SJCRH30 (cell line): Measurements from ENCODE around the gene NAXD. TPM values are rescaled to one million over a fixed set of nuclear protein-coding genes. Genes with fewer than 3 reads are reported as not detected.
"Not testable (repeated sequence)": the region's sequence is repeated elsewhere in the genome, so short reads cannot be mapped to it uniquely, and the experiment has no call there.

ENCODE experiments used
- DNase-seq, 2 experiments: peaks; one replicate each; pipeline ENCODE4 v3.0.0-alpha.2; 2015 to 2020
- H3K27ac ChIP-seq: fragments of 250-450 bp; sonication (Bioruptor Pico); 2 replicates; pipeline ENCODE4 v1.5.1; 2020; ENCODE audit warnings: mild to moderate bottlenecking, moderate library complexity
- H3K27me3 ChIP-seq: fragments of 250-450 bp; sonication (Bioruptor Pico); 2 replicates; pipeline ENCODE4 v1.5.1; 2020; ENCODE audit warnings: mild to moderate bottlenecking, moderate library complexity
- H3K36me3 ChIP-seq: fragments of 250-450 bp; sonication (Bioruptor Pico); 2 replicates; pipeline ENCODE4 v1.5.1; 2020; ENCODE audit warnings: mild to moderate bottlenecking, moderate library complexity
- H3K4me1 ChIP-seq: fragments of 250-450 bp; sonication (Bioruptor Pico); 2 replicates; pipeline ENCODE4 v1.5.1; 2020; ENCODE audit warnings: mild to moderate bottlenecking, moderate library complexity
- H3K4me3 ChIP-seq: fragments of 250-450 bp; sonication (Bioruptor Pico); 2 replicates; pipeline ENCODE4 v1.5.1; 2020; ENCODE audit warnings: mild to moderate bottlenecking, moderate library complexity
- H3K9me3 ChIP-seq: fragments of 250-450 bp; sonication (Bioruptor Pico); replicated peaks from 2 replicates; pipeline ENCODE4 v1.5.1; 2020; ENCODE audit warnings: mild to moderate bottlenecking, moderate library complexity
- total RNA-seq: library from RNA; depleted of rRNA; stranded (reverse); fragments of >200 nt; shearing (Covaris generic); gene quantifications from 2 replicates; pipeline ENCODE4 v1.2.3, GENCODE V29; 2014

NAXD gene
- total RNA-seq, 1 experiment from 2014 or later: 19.5 TPM

DNA sequence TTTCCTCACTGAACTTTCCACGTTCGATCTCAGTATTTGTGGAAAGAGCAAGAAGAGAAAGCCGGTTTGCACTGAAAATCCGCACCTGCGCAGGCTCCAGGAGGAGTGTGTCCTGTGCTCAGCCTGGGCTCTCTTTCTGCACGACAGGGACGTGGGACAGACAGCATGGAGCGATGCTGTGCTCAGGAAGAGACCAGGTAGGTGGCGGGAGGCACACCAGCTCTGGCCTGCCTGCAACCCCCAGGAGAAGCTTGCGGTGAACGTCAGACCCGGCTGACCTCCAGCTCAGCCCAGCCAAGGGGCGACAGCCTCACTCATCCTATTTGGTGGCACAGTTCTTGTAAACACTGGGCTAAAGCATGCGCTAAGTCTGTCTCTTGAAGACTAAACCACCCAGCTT is 35.9 kb downstream of the NAXD start:
- Histone ChIP-seq H3K9me3 (no peaks in the 10 kb centered on the region), H3K4me1 (no peaks in the 10 kb centered on the region), H3K36me3 (no peaks in the 10 kb centered on the region), H3K27ac (no peak overlapping the region), H3K27me3 (no peaks in the 10 kb centered on the region), H3K4me3 (no peak overlapping the region)
- DNase-seq: no peak

DNA sequence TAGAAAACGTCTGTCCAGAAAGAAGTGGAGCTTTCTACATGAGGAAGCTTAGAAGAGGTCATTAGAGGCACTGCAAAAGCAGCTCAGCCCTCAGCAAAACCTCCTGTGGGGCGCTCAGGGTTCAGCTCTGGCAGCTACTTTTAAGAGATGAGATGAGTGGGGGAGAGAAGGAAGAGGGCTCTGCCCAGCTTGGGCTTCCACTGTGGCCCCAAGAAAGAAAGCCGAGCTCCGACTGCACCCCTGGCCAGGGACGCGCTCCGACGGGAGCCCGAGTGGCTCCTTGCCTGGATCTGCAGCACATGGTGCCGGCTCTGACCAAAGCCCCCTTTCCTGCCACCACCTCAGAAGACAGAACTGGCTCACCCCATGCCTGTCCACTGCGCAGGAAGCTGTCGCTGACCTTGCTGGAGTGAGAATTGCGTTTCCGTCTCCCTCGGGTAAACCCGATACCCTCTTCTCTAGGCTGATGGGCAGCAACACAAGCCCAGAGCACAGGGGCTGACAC is 36.4 kb downstream of the NAXD start:
- Histone ChIP-seq H3K4me3 (no peak overlapping the region), H3K4me1 (no peaks in the 10 kb centered on the region), H3K36me3 (no peaks in the 10 kb centered on the region), H3K9me3 (no peaks in the 10 kb centered on the region), H3K27me3 (no peaks in the 10 kb centered on the region), H3K27ac (no peak overlapping the region)
- DNase-seq: no peak

DNA sequence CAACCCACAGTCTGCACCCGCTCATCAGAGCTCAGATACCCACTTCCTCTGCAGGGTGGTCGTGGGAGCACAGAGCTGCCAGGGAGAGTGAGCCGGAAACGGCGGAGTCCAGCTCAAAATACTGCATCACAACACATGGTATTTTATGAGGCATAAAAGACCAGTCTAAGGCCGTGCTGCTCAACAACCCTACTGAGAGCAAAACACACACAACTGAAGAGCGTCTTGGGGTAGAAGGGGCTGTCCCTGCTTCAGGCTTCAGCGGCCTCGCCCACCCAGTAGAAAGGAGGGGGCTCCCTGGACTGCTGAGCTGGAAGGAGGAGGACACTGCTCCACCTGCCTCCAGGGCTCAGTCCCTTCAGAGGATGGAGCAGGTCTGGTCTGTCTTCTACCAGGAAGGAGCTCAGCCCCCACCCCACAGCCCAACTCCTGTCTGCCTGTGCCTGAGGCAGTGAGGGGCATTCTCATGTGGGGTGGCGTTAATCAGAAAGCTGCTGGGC is 36.9 kb downstream of the NAXD start:
- Histone ChIP-seq H3K4me1 (no peaks in the 10 kb centered on the region), H3K27me3 (no peaks in the 10 kb centered on the region), H3K4me3 (no peak overlapping the region), H3K9me3 (no peaks in the 10 kb centered on the region), H3K27ac (no peak overlapping the region), H3K36me3 (no peaks in the 10 kb centered on the region)
- no peak for DNase-seq

DNA sequence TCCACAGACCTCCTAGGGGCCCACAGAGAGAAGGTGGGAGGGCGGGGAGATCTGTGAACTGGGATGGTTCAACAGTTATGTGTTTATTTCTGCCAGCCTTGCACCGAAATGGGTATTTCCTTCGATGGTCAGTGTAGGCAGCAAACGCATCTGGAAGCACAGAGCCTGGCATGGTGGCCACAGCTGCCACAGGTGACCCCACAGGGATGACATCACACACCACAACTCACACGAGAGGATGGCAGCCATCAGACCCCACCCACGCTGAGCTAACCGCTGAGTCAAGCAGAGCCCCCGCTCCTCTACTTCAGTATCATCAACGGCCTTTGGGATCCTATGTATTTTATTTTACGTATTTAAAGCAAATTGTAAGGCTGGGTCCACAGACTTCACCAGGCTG is 37.4 kb downstream of the NAXD start:
- Histone ChIP-seq H3K9me3 (no peaks in the 10 kb centered on the region), H3K27ac (no peak overlapping the region), H3K27me3 (no peaks in the 10 kb centered on the region), H3K36me3 (0 out of 2 replicates have a peak, but pooled peaks cover under 1% of the 10 kb centered on the region), H3K4me3 (no peak overlapping the region), H3K4me1 (no peaks in the 10 kb centered on the region)
- DNase-seq: no peak

DNA sequence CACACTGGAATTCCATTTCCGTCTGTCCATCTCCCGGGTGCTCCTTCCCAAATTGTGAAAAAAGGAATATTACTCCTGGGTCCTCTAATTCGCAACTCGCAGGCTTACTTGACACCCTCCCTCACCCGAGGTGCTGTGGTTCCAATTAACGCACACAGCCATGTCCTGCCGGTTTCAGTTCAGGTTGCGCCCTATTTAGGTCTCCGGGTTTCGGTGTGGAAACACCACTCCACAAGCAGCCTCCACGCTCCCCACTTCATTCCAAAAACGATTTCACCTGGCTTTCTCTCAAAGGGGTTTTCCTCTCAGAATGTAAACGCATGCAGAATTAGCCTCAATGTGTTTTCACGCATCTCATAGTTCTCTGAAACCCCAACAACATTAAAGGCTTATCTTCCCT is 37.9 kb downstream of the NAXD start:
- H3K9me3 ChIP-seq: no peaks in the 10 kb centered on the region
- H3K27me3 ChIP-seq: no peaks in the 10 kb centered on the region
- H3K27ac ChIP-seq: no peak overlapping the region
- no peak overlapping the region for H3K4me3 ChIP-seq
- H3K36me3 ChIP-seq: 0 out of 2 replicates have a peak, but pooled peaks cover 5% of the 10 kb centered on the region
- no peaks in the 10 kb centered on the region for H3K4me1 ChIP-seq
- DNase-seq: no peak

DNA sequence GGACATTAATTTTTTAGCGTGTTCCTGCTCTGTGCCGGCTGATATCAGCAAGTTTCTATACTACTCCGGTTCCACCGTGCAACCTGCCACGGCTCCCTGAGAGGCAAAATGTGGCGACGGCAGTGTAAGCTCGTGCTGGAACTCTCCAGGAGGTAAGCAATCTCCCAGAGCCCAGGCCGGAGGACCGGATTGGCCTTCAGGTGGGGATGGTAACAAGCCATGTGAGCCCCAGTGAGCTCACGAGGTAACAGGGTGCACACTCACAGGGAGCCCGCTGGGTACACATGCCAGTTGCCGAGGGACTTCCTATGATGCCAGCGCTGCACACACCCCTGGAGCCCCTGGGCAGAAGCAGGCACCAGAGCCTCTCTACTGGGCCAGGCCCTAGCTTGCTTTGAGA is 38.5 kb downstream of the NAXD start:
- H3K27me3 ChIP-seq: no peaks in the 10 kb centered on the region
- no peaks in the 10 kb centered on the region for H3K9me3 ChIP-seq
- H3K4me1 ChIP-seq: no peaks in the 10 kb centered on the region
- peaks cover 7% of the 10 kb centered on the region; the same call in 1 of the 2 replicates for H3K36me3 ChIP-seq
- DNase-seq: no peak
- no peak overlapping the region for H3K4me3 ChIP-seq
- no peak overlapping the region for H3K27ac ChIP-seq

DNA sequence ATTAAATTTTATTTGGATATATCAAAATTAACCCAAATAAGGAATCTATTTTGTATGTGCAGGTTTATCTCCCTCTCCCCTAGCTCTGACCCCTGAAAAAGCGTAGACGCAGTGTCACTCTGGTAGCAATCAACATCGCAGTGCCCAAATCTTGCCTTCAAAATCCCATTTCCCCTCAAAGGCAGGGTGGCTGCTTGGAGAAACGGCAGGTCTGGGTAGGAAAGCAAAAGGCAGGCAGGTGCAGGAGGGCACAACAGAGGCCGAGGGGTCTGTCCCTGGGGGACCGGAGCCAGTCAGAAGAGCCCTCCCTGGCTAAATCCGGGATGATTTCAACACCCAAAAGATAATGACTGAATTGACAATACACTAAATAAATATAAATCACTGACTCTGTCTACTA is 41.9 kb downstream of the NAXD start:
- Histone ChIP-seq H3K36me3 (peaks cover 27% of the 10 kb centered on the region), H3K9me3 (0 out of 2 replicates have a peak, but pooled peaks cover 10% of the 10 kb centered on the region), H3K4me1 (no peaks in the 10 kb centered on the region), H3K27ac (no peak overlapping the region), H3K4me3 (no peak overlapping the region), H3K27me3 (no peaks in the 10 kb centered on the region)
- no peak for DNase-seq

DNA sequence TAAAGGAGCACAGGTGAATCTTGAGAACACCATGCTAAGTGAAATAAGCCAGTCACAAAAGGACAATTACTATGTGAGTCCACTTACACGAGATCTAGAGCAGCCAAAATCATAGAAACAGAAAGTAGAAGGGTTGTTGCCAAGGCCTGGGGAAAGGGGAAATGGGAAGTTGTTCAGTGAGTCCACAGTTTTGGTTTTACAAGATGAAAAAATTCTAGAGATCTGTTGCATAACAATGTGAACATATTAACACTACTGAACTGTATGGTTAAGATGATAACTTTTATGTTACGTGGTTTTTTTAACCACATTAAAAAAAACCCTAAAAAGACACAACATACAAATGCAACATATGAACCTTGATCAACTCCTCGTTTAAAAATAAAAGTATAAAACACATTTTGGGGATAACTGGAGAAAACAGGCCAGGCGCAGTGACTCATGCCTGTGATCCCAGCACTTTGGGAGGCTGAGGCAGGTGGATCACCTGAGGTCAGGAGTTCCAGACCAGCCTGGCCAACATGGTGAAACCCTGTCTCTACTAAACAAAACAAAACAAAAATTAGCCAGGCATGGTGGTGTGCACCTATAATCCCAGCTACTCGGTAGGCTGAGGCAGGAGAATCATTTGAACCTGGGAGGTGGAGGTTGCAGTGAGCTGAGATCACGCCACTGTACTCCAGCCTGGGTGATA is 43.0 kb downstream of the NAXD start:
- Histone ChIP-seq H3K9me3 (0 out of 2 replicates have a peak, but pooled peaks cover 10% of the 10 kb centered on the region), H3K36me3 (peaks cover 38% of the 10 kb centered on the region)
- H3K27ac ChIP-seq, DNase-seq, H3K4me3 ChIP-seq, H3K27me3 ChIP-seq, H3K4me1 ChIP-seq: not testable (repeated sequence)

DNA sequence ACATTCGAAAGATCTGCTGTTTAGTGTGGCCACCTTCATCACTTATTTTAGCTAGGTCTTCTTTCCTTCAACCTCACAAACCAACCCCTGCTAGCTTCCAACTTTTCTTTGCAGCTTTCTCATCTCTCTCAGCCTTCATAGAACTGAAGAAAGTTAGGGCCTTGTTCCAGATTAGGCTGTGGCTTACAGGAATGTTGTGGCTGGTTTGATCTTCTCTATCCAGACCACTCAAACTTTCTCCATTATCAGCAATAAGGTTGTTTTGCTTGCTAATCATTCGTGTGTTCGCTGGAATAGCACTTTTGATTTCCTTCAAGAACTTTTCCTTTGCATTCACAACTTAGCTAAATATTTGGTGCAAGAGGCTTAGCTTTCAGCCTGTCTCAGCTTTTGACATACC is 45.9 kb downstream of the NAXD start:
- no peak for DNase-seq
- Histone ChIP-seq H3K9me3 (0 out of 2 replicates have a peak, but pooled peaks cover 10% of the 10 kb centered on the region), H3K36me3 (peaks cover 39% of the 10 kb centered on the region), H3K4me3 (no peak overlapping the region), H3K27me3 (no peaks in the 10 kb centered on the region), H3K4me1 (no peaks in the 10 kb centered on the region), H3K27ac (no peak overlapping the region)

DNA sequence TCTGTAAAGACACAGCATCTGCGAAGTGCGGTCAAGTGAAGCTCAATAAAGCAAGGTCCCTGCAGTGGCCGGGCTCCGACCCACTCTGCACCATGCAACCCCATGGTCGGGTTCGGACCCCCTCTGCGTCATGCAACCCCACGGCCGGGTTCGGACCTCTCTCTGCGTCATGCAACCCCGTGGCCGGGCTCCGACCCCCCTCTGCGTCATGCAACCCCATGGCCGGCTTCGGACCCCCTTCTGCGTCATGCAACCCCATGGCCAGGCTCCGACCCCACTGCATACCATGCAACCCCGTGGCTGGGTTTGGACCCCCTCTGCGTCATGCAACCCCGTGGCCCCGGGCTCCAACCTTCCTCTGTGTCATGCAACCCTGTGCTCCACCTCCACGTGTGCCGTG is 46.7 kb downstream of the NAXD start:
- DNase-seq: no peak
- H3K4me3 ChIP-seq: no peak overlapping the region
- peaks cover 43% of the 10 kb centered on the region for H3K36me3 ChIP-seq
- no peaks in the 10 kb centered on the region for H3K27me3 ChIP-seq
- no peak overlapping the region for H3K27ac ChIP-seq
- H3K9me3 ChIP-seq: 0 out of 2 replicates have a peak, but pooled peaks cover 10% of the 10 kb centered on the region
- no peaks in the 10 kb centered on the region for H3K4me1 ChIP-seq

DNA sequence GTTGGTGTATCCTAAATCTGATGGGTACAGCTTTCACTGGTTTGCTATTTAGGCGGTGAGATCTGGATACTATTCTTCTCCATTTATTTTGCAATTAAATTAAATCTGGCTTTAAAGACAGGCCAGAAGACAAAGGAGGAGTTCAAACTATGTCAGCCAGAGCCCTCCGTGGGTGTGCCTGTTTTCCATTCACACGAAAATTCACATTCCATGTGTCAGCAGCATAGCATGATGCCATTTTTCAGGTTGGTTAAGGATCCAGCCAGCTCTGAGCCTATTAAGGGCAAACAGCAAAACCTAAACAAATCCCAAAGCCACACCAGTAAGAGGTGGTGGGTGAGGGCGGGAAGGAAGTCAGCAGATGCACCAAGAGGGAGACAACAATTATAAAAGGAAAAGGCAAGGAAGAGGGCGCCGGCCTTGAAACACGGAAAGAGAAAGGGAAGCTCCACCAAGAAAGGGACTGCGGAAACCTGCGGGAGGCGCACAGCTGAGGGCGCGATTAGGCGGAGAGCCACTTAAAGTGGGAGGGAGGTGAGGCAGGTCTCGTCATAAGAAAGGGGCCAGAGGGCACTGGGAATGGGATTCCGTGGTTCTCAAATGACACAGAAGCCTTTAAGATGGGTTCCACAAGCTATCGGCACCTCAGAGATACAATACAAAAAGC is 47.6 kb downstream of the NAXD start:
- no peak overlapping the region for H3K4me3 ChIP-seq
- peaks cover 46% of the 10 kb centered on the region for H3K36me3 ChIP-seq
- no peak for DNase-seq
- no peaks in the 10 kb centered on the region for H3K27me3 ChIP-seq
- no peaks in the 10 kb centered on the region for H3K4me1 ChIP-seq
- no peak overlapping the region for H3K27ac ChIP-seq
- H3K9me3 ChIP-seq: 0 out of 2 replicates have a peak, but pooled peaks cover 10% of the 10 kb centered on the region

DNA sequence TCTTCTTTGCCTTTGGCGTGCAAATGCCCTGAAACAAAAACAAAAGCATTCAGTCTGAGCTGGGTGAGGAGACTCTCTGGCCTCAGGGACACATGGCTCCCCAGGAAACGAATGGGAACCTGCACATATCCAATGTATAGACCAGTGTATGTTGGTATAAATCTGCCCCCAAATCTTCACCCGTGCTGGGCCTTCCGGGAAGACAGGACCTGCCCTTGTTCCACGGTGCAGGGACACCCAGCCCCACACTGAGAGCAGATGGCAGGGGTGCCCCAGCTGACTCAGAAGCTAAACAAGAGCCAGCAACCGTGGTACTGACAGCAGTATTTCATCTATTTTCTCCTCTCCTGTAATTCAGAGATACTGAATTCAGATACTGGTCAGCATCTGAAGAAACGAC is 48.1 kb downstream of the NAXD start:
- DNase-seq: no peak
- no peak overlapping the region for H3K4me3 ChIP-seq
- no peaks in the 10 kb centered on the region for H3K27me3 ChIP-seq
- H3K4me1 ChIP-seq: no peaks in the 10 kb centered on the region
- peaks cover 41% of the 10 kb centered on the region for H3K36me3 ChIP-seq
- H3K27ac ChIP-seq: no peak overlapping the region
- H3K9me3 ChIP-seq: 0 out of 2 replicates have a peak, but pooled peaks cover 10% of the 10 kb centered on the region

DNA sequence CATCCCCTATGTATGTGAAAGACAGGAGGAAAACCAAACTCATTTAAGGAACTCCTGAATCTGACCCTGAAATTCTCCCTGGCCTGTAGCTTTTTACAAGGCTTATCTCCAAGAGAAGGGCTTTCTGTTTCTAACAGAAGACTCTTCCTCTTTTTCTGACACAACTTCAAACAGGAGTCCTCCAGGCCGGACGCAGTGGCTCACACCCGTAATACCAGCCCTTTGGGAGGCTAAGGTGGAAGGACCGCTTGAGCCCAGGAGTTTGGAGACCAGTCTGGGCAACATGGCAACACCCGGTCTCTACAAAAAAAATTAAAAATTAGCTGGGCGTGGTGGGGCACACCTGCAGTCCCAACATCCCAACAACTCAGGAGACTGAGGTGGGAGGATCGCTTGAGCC is 48.7 kb downstream of the NAXD start:
- no peaks in the 10 kb centered on the region for H3K4me1 ChIP-seq
- H3K36me3 ChIP-seq: peaks cover 44% of the 10 kb centered on the region
- no peak overlapping the region for H3K27ac ChIP-seq
- H3K27me3 ChIP-seq: no peaks in the 10 kb centered on the region
- no peak for DNase-seq
- no peak overlapping the region for H3K4me3 ChIP-seq
- H3K9me3 ChIP-seq: peaks cover 10% of the 10 kb centered on the region; the same call in 1 of the 2 replicates

DNA sequence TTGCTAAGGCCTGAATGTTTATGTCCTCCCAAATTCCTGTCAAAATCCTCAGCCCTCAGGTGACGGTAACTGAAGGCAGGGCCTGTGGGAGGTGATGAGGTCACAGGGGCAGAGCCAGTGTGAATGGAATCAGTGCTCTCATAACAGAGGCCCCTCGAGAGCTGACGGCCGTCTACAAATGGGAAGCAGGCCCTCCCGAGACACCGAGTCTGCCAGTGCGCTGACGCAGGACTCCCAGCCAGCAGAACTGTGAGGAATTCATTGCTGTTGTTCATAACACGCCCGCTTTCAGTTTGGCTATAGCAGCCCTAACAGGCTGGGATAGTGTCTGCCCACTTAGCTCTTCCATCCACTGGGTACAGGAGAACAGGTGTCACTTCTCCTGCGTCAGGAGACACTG is 49.3 kb downstream of the NAXD start:
- Histone ChIP-seq H3K27ac (no peak overlapping the region), H3K36me3 (peaks cover 43% of the 10 kb centered on the region), H3K4me1 (no peaks in the 10 kb centered on the region), H3K27me3 (no peaks in the 10 kb centered on the region), H3K4me3 (no peak overlapping the region), H3K9me3 (peaks cover 10% of the 10 kb centered on the region; the same call in 1 of the 2 replicates)
- DNase-seq: no peak

DNA sequence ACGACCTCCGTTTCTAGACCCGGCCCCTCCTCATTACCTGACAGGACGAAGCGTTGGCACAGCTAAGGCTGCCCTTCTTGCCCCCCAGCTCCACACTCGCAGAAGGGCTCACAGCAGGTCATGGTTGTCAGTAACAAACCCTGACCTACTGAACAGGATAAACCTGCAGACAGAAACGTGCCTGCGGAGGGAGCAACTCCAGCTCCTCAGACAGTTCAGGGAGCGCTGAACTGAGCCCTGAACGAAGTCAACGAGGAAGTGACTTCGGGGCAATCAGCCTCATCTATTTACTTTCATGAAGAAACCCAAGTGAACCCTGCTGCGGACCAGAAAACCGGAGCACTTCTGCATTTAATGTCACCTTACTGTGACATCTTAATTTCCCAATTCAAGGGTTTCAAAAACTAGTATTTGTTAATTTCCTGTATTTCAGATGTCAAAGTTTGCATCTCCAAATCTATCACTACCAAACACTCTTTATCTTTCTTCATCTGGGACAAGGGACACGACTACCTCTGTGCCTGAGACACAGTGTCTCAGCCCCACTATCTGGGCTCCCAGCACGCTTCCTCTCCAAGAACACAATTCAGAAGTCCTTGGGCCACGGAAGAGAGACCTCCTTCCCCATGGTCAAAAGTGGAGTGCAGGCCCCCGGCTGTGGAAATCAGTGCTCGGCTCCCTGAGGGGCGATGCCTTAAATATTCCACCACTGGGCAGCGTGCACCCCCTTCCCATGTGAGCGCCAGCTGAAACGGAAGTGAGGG is 50.3 kb downstream of the NAXD start:
- Histone ChIP-seq H3K36me3 (peaks cover 42% of the 10 kb centered on the region), H3K4me1 (no peaks in the 10 kb centered on the region), H3K27me3 (no peaks in the 10 kb centered on the region), H3K9me3 (peaks cover 3% of the 10 kb centered on the region; the same call in 1 of the 2 replicates), H3K4me3 (no peak overlapping the region), H3K27ac (no peak overlapping the region)
- no peak for DNase-seq
